Tibial nerve (tissue), 4 donors: ENCODE data around the gene TMEM242.

Source experiments
- CTCF ChIP-seq, 5 experiments: fragments of 200-600 bp in 3 of 5; fragments of 450-650 bp in 2 of 5; sonication (generic) in 3 of 5; IDR thresholded peaks; one replicate each; pipeline ENCODE4 v1.5.1; 2016 to 2019; ENCODE audit warnings: antibody characterized with exemption in 5 of 5, mild to moderate bottlenecking in 3 of 5, moderate library complexity in 2 of 5
- EP300 ChIP-seq, 2 donors: sonication (generic); formaldehyde crosslinking; IDR thresholded peaks; one replicate each; pipeline ENCODE4 v1.6.1; 2017; ENCODE audit warnings: antibody characterized with exemption in 2 of 2, mild to moderate bottlenecking in 1 of 2
- POLR2A ChIP-seq, 2 donors: fragments of 450-650 bp; IDR thresholded peaks; one replicate each; pipeline ENCODE4 v1.6.1; 2017; ENCODE audit warnings: antibody characterized with exemption in 2 of 2, mild to moderate bottlenecking in 2 of 2, moderate library complexity in 2 of 2

- TF ChIP-seq CTCF (IDR thresholded peaks at IDR 0.05) (no peak), EP300 (IDR thresholded peaks at IDR 0.05) (no peak), POLR2A (IDR thresholded peaks at IDR 0.05) (no peak)
Measured at GRCh38 chr6:157368359-157369049, 45.2 kb upstream of the TMEM242 start.
